HAP-1 (cell line): ENCODE measurements around the gene DLEC1.

Experiments
- DNase-seq, 2 experiments: peaks; one replicate each; pipeline ENCODE4 v3.0.0-alpha.2; 2016 to 2020; ENCODE audit warnings: low spot score in 2 of 2
- H3K27me3 ChIP-seq: fragments of 250-450 bp; sonication (Bioruptor Pico); 2 replicates; pipeline ENCODE4 v1.5.1; 2020; ENCODE audit warnings: low read depth, mild to moderate bottlenecking, moderate library complexity
- H3K36me3 ChIP-seq: fragments of 250-450 bp; sonication (Bioruptor Pico); replicated peaks from 2 replicates; pipeline ENCODE4 v1.5.1; 2020; ENCODE audit warnings: mild to moderate bottlenecking
- H3K4me1 ChIP-seq: fragments of 250-450 bp; sonication (Bioruptor Pico); 2 replicates; pipeline ENCODE4 v1.5.1; 2020; ENCODE audit warnings: mild to moderate bottlenecking
- H3K4me3 ChIP-seq: fragments of 250-450 bp; sonication (Bioruptor Pico); 2 replicates; pipeline ENCODE4 v1.5.1; 2020; ENCODE audit warnings: mild to moderate bottlenecking, moderate library complexity
- H3K9me3 ChIP-seq: fragments of 250-450 bp; sonication (Bioruptor Pico); 2 replicates; pipeline ENCODE4 v1.5.1; 2020; ENCODE audit warnings: mild to moderate bottlenecking, moderate library complexity
- in situ Hi-C: fragments of 300-500 bp; cut with MboI; formaldehyde crosslinking; loops from 3 replicates; pipeline ENCODE4 v1.14.3; 2020; ENCODE audit warnings: low sequenced_read_pairs, inconsistent platforms, mixed read lengths

Gene DLEC1

GRCh38 chr3:38017445-38018295 lies 21.3 kb upstream of the DLEC1 start:
- DNase-seq, result no peak
- in situ Hi-C loops, result no loop called here
- no peak overlapping the region for H3K4me3 ChIP-seq
- no peaks in the 10 kb centered on the region for H3K9me3 ChIP-seq
- H3K36me3 ChIP-seq, result peaks cover 6% of the 10 kb centered on the region
- H3K4me1 ChIP-seq, result no peaks in the 10 kb centered on the region
- H3K27me3 ChIP-seq, result no peaks in the 10 kb centered on the region

DNA sequence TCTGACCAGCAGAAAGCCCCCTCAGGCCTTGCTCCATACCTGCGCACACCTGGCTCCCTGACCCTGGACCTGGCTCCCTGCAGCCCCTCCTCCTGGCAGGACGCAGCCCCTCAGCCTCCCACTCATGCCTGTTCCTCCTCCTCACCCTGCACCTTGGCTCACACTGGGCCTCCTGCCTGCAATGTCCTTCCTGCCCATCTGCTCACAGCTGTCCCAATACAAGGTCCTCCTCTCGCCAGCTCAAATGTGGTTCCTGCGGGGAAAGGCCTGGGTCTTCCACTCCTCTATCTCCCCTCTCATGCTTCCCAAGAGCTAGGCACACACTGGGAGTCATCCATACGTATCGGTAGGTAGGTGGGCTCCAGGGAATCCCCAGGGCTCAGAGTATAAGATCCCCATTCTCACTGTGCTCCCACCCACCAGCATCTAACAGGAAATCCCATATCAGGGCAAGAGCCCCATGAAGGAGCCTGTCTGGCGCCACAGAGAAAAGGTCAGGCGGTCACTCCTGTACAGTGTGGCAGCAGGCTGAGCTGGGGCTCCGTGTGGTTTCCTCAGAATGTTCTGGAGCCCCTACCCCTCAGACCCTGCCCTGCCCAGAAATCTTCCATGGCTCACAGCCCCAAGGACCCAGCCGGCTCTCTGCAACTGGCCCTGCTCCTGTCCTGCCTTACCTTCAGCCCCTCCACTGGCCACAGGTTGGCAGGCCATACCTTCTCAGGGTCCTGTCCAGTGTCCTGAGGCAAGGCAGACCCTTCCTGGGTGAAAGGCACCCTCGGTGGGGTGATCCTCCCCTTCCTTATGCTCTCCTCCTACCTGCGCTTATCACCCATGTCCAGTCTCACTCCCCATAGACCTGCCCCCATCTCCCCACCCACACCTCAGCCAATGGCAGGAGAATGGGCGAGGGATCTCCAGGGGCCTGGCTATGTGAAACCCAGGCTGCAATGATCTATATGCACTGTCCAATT lies 20.4 kb upstream of the DLEC1 start:
- in situ Hi-C loops, result no loop called here
- H3K27me3 ChIP-seq, result no peaks in the 10 kb centered on the region
- no peak overlapping the region for H3K4me3 ChIP-seq
- 0 out of 2 replicates have a peak, but pooled peaks cover under 1% of the 10 kb centered on the region for H3K4me1 ChIP-seq
- no peak for DNase-seq
- H3K36me3 ChIP-seq, result peaks cover 6% of the 10 kb centered on the region
- H3K9me3 ChIP-seq, result no peaks in the 10 kb centered on the region

GRCh38 chr3:38019658-38020341 lies 19.2 kb upstream of the DLEC1 start:
- peaks cover 5% of the 10 kb centered on the region; the same call in 1 of the 2 replicates for H3K4me1 ChIP-seq
- in situ Hi-C loops, result no loop called here
- H3K9me3 ChIP-seq, result no peaks in the 10 kb centered on the region
- no peaks in the 10 kb centered on the region for H3K27me3 ChIP-seq
- no peak overlapping the region for H3K4me3 ChIP-seq
- peaks cover 3% of the 10 kb centered on the region; the same call in 1 of the 2 replicates for H3K36me3 ChIP-seq
- no peak for DNase-seq

DNA sequence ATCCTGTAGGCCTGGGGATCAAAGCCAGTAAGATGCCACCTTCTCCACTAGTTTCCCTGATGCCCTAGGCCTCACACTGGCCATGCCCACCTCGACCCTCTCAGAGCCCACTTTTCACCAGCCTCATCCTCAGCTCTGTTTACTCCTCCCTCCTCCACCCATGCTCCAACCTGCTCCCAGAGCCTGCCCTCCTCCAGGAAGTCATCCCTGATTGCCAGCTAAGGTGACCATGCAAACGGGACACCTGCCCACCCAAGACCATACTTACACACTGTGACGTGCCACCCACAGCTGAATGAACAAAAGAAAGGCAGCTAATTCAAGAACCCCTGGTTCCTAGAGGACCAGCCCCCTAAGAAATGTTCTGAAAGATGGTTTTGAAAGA lies 18.7 kb upstream of the DLEC1 start:
- no peak for DNase-seq
- Histone ChIP-seq H3K4me1 (peaks cover 7% of the 10 kb centered on the region), H3K9me3 (no peaks in the 10 kb centered on the region), H3K27me3 (no peaks in the 10 kb centered on the region), H3K36me3 (peaks cover 3% of the 10 kb centered on the region; the same call in 1 of the 2 replicates), H3K4me3 (no peak overlapping the region)
- in situ Hi-C loops, result no loop called here

DNA sequence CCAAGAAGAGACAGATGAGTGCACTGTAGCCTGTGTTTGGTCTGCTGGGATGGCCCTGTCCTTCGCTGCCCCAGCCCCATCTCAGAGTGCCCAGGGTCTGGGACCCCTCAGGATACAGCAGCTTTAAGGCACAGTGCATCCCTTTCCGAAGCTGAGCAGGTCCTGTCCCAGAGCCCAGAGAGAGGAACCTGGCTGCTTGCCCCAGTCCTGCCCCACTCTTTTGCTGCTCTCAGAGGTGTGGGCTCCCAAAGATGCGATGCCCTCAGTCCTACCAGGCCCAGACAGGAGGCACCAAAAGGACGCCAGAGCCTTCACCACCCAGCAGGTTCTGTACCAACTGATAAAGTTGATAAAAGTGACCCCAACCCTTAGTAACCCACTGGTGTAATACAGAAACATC lies 17.8 kb upstream of the DLEC1 start:
- Histone ChIP-seq H3K4me1 (peaks cover 8% of the 10 kb centered on the region), H3K9me3 (no peaks in the 10 kb centered on the region), H3K4me3 (no peak overlapping the region), H3K27me3 (no peaks in the 10 kb centered on the region), H3K36me3 (no peaks in the 10 kb centered on the region; the same call in 1 of the 2 replicates)
- in situ Hi-C loops, result no loop called here
- DNase-seq, result no peak

- in situ Hi-C loops, result no loop called here
- Histone ChIP-seq H3K36me3 (no peaks in the 10 kb centered on the region; the same call in 1 of the 2 replicates), H3K9me3 (no peaks in the 10 kb centered on the region), H3K27me3 (no peaks in the 10 kb centered on the region), H3K4me3 (no peak overlapping the region), H3K4me1 (peaks cover 8% of the 10 kb centered on the region)
- no peak for DNase-seq
Observed at GRCh38 chr3:38022301-38022700, 16.7 kb upstream of the DLEC1 start.

- Histone ChIP-seq H3K27me3 (no peaks in the 10 kb centered on the region), H3K36me3 (no peaks in the 10 kb centered on the region), H3K9me3 (no peaks in the 10 kb centered on the region), H3K4me3 (no peak overlapping the region), H3K4me1 (peaks cover 8% of the 10 kb centered on the region)
- no peak for DNase-seq
- in situ Hi-C loops, result no loop called here
Observed at GRCh38 chr3:38022896-38023709, 15.9 kb upstream of the DLEC1 start.

GRCh38 chr3:38026856-38027255 lies 12.2 kb upstream of the DLEC1 start:
- H3K9me3 ChIP-seq, result no peaks in the 10 kb centered on the region
- H3K27me3 ChIP-seq, result no peaks in the 10 kb centered on the region
- in situ Hi-C loops, result no loop called here
- H3K4me1 ChIP-seq, result peaks cover 15% of the 10 kb centered on the region
- H3K36me3 ChIP-seq, result no peaks in the 10 kb centered on the region
- no peak overlapping the region for H3K4me3 ChIP-seq
- DNase-seq, result no peak

GRCh38 chr3:38027466-38028465 lies 11.2 kb upstream of the DLEC1 start:
- H3K4me3 ChIP-seq, result peak overlapping the region; percentile 90
- H3K27me3 ChIP-seq, result no peaks in the 10 kb centered on the region
- H3K4me1 ChIP-seq, result peaks cover 15% of the 10 kb centered on the region
- no peaks in the 10 kb centered on the region for H3K9me3 ChIP-seq
- no peaks in the 10 kb centered on the region for H3K36me3 ChIP-seq
- DNase-seq, result no peak
- in situ Hi-C loops, result no loop called here

DNA sequence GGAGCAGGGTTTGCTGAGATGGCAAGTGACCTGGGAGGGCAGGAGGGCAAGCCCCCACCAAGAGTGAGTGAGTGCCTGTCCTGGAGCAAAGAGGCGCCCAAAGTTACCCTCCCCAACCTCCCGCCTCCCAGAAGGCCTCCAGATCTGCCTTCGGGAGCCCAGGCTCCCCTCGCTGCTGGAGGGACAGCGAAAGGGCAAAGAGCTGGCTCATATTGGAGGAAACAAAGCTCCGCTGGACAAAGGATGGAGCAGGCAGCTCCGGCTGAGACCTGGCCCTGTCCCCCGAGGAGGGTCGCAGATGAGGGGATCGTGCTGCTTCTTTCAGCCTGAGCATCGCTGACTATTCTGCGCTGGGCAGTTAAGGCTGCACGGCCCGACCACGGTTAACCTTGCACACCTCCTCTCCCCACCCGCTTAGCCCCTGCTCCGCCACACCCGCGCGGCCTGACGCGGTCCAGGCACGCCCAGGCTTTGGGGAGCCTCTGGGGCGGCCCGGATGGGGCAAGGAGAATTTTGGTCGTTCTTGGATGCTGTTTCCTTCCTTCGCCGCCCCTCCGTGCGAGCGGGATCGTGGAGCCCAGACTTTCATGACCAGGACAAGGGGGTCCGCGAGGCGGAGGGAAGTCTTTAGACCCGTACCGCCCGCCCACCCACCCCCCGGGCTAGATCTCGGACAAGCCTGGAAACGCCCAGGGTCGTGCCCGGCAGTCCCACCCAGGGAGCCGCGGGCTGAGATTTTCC lies 10.2 kb upstream of the DLEC1 start:
- peak in 1 of 2 experiments; percentile 47 for DNase-seq
- no peaks in the 10 kb centered on the region for H3K36me3 ChIP-seq
- H3K4me1 ChIP-seq, result peaks cover 13% of the 10 kb centered on the region
- H3K4me3 ChIP-seq, result peak overlapping the region; percentile 90
- in situ Hi-C loops, result no loop called here
- no peaks in the 10 kb centered on the region for H3K27me3 ChIP-seq
- no peaks in the 10 kb centered on the region for H3K9me3 ChIP-seq

GRCh38 chr3:38029400-38030125 lies 9.4 kb upstream of the DLEC1 start, which contains the start of gene PLCD1:
Gene PLCD1, minus strand, starts transcription at chr3:38029642. Its CDS starts 103 bp downstream, at chr3:38029539.
- H3K36me3 ChIP-seq, result no peaks in the 10 kb centered on the region
- H3K4me1 ChIP-seq, result peaks cover 10% of the 10 kb centered on the region
- peak within 1 kb of the TSS; percentile 90 for H3K4me3 ChIP-seq
- in situ Hi-C loops, result no loop called here
- DNase-seq, result peak; percentile 77 to 90
- no peaks in the 10 kb centered on the region for H3K9me3 ChIP-seq
- no peaks in the 10 kb centered on the region for H3K27me3 ChIP-seq
